ES-I3 (cell line): Measurements from ENCODE around the gene KRTAP7-1.

Experiments
- H3K36me3 ChIP-seq: 2 replicates; pipeline ENCODE4 v1.6.1; 2013; ENCODE audit warnings: mild to moderate bottlenecking, low read length, control low read depth, moderate library complexity; ENCODE audit not compliant: insufficient read depth
- H3K4me1 ChIP-seq: 2 replicates; pipeline ENCODE4 v1.6.1; 2013; ENCODE audit warnings: mild to moderate bottlenecking, control low read depth, low read length; ENCODE audit not compliant: insufficient read depth
- H3K9ac ChIP-seq: 2 replicates; pipeline ENCODE4 v1.6.1; 2013; ENCODE audit warnings: low read depth, mild to moderate bottlenecking, low read length, moderate library complexity
- H3K9me3 ChIP-seq: 2 replicates; pipeline ENCODE4 v1.6.1; 2013; ENCODE audit warnings: mild to moderate bottlenecking, low read length, moderate library complexity; ENCODE audit not compliant: control insufficient read depth, insufficient read depth

Gene KRTAP7-1, protein sequence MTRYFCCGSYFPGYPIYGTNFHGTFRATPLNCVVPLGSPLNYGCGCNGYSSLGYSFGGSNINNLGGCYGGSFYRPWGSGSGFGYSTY

GRCh38 chr21:30829659-30830058, at the start of gene KRTAP7-1:
TSS of gene KRTAP7-1 (minus strand) at chr21:30829759. CDS start at chr21:30829698, 61 bp downstream.
- no peaks in the 10 kb centered on the region for H3K9me3 ChIP-seq
- no peaks in the 10 kb centered on the region for H3K4me1 ChIP-seq
- H3K36me3 ChIP-seq, result no peaks in the 10 kb centered on the region
- H3K9ac ChIP-seq, result no peak within 1 kb of the TSS

- Histone ChIP-seq H3K4me1 (no peaks in the 10 kb centered on the region), H3K9me3 (no peaks in the 10 kb centered on the region), H3K36me3 (no peaks in the 10 kb centered on the region), H3K9ac (no peak overlapping the region)
Observed at GRCh38 chr21:30874526-30874925, 45.0 kb upstream of the KRTAP7-1 start.

DNA sequence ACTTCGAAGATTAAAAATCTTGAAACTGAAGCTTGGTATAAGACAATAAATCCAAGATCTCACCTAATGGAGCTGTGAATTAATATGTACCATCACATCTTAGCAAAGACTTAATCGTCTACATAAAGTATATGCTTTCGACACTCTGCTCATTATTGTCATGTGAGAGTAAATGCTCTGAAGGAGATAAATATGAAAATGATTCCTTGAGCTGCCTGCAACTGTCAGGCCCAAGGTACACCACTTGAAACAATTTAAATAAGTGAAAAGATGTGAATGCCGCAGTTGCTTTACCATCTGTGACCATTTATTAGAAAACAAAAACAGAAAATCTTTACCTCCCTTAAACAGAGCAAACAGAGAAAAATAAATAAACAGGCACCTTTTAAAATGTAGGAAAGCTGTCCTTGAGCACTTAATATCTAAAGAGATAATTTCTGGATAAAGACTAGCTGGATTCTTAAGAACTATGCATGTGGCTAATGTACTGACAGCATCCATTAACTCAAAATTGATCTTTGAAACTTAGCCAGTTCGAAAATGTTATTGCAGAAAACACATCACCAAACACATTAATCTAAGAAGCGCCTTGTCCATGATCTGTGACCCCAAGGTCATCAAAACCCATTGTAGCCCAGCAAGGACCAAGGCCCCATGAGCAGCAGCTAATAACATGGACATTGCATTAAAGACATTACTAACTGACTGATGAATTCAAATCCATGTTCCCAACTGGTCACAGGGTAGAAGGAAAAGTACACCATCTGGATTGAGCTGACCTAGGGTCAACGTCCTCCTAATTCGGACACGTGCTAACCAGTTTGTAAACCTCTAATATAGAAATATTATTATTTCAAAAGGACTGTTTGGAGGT, 18.3 kb upstream of the KRTAP7-1 start:
- no peaks in the 10 kb centered on the region for H3K9me3 ChIP-seq
- no peaks in the 10 kb centered on the region for H3K4me1 ChIP-seq
- no peaks in the 10 kb centered on the region for H3K36me3 ChIP-seq
- H3K9ac ChIP-seq, result no peak overlapping the region

DNA sequence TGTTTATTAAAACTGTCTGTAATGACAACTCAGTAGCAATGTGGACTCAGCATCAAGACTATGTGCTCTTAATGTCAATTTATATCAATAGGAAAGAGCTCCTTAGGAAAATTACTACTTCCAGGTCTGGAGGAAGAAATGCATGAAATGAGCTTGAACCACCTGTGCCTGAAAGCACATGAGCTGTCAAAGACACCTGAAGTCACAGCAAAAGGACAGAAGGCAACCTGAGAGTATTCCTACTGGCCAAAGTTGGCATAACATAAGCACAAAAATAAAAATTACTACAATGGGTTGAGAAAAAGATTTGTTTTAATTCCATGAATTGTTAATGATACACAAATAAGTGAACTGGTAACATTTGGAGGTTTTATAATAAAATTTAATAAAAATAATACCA, 13.4 kb upstream of the KRTAP7-1 start:
- Histone ChIP-seq H3K36me3 (no peaks in the 10 kb centered on the region), H3K9me3 (no peaks in the 10 kb centered on the region), H3K4me1 (no peaks in the 10 kb centered on the region), H3K9ac (no peak overlapping the region)

DNA sequence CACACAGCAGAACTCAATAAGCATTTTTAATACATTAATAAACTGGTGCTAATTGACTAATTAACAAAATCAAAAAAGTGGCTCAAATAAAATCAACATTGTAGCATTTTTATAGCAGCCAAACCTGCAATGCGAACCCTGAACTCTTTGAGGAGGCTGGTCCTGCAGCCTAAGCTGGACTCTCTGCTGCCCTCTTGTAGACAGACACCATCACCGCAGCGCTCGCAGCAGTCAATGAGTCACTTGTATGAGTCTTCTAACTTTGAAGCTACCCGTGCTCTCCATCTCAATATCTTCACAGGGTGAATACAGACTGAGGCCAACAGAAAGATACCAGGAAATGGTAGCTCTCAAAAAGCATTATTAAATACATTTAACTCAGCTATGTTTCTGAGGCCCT, 9.7 kb upstream of the KRTAP7-1 start:
- H3K4me1 ChIP-seq, result no peaks in the 10 kb centered on the region
- H3K9me3 ChIP-seq, result no peaks in the 10 kb centered on the region
- no peak overlapping the region for H3K9ac ChIP-seq
- H3K36me3 ChIP-seq, result no peaks in the 10 kb centered on the region

DNA sequence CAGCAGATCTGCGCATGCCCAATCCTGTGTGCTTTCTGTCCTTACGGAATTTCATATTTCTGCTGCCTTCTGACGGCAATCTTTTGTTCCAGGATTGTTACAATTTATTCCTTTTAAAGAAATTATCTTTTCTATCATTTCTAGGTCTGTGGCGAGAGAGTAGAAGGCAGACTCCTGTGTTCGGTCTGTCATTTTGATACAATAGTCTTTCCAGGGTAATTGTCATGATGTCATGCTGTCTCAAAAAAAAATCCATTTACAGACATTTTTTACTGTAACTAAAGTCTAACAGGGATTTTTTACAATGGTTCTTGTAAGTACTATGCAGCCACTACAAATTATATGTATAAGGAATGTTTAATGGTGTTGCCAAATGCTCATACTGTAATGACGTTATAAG, 9.0 kb upstream of the KRTAP7-1 start:
- Histone ChIP-seq H3K9me3 (no peaks in the 10 kb centered on the region), H3K36me3 (no peaks in the 10 kb centered on the region), H3K9ac (no peak overlapping the region), H3K4me1 (no peaks in the 10 kb centered on the region)

DNA sequence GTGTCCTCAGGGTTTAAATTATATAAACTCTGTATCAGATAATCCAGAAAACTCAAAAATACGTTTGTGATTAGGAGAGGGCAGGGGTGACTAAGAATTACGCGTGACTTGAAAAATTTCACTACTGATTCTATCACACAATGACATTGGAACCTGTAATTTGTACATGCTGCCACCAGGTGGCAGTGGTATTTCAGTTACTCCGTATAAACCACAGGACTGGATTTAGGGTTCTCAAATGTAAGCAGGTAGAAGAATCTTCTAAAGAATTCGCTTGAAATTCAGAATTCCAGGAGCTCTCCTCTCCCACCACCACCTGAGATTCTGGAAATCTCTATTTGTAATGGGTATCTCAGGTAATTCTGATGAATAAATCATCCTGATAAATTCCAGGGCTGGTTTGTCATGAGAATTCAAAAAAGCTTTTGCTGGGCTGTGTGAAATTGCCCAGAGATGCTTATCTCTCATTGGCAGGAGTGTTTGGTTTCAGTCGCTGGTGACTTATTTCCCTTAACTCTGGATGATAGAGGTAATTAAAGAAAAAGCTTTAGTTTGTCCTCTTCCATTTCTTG, 1.7 kb upstream of the KRTAP7-1 start:
- H3K4me1 ChIP-seq, result no peaks in the 10 kb centered on the region
- no peaks in the 10 kb centered on the region for H3K9me3 ChIP-seq
- H3K36me3 ChIP-seq, result no peaks in the 10 kb centered on the region
- H3K9ac ChIP-seq, result no peak overlapping the region

DNA sequence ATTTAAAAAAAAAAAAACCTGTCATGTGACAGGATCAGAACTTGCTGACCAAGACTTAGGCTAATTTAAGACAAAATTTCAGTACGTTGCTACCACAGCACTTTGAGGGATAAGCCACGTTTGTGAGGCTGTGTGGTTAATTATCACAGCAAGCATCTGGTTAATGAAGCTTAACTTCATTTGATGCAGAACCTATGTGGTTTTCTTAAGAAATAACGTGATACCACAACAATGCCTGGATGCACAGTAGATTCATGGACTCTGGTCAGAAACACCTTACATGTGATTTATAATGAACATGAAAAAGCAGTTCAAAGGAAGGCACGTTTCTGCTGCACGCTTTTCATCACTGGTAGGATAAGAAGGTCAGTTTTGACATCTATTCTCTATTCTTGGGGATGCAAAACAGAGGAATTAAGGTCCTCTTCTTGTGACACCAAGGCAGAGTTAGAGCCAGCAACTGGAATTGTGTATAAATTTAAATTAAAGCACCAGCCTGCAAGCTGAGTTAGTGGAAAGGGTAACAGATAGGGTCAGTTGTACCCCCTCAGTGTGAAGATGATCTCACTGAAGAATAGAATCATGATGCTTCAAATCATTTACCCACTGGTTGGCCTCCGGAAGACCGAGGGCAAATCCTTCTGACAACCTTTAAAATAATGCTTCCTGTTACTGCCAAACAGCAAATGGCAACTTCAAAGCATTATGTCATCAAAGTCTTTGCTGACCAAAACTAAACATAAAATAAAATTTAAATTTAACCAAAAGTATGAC, 10.5 kb downstream of the KRTAP7-1 start:
- H3K9me3 ChIP-seq, result no peaks in the 10 kb centered on the region
- no peaks in the 10 kb centered on the region for H3K36me3 ChIP-seq
- no peak overlapping the region for H3K9ac ChIP-seq
- H3K4me1 ChIP-seq, result no peaks in the 10 kb centered on the region

DNA sequence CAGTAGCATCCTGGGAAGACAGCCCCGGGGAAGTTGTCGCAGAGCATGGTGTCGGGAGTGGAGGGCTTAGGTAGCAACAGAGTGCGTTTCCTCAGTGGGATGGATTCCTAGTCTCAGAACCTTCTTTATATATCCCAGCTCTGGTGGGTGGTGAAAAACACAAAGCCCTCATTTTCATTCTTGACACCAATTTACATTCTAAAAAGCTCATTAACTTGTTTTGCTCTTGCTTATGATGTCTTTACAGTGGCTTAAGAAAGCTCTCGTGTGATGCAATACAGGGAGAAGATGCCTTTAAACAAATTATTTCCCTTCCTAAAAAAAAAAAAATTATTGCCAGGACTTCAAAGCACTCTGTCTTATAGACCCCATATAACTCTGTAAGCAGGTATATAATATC, 16.4 kb downstream of the KRTAP7-1 start, which contains the start of gene KRTAP8-1:
Gene KRTAP8-1 (minus strand): TSS at position 101 of the 400 bp plus-strand sequence. CDS start 54 bp downstream, at position 47.
- H3K9me3 ChIP-seq, result no peaks in the 10 kb centered on the region
- H3K36me3 ChIP-seq, result no peaks in the 10 kb centered on the region
- no peak within 1 kb of the TSS for H3K9ac ChIP-seq
- H3K4me1 ChIP-seq, result no peaks in the 10 kb centered on the region

- Histone ChIP-seq H3K4me1 (no peaks in the 10 kb centered on the region), H3K9me3 (no peaks in the 10 kb centered on the region), H3K9ac (no peak overlapping the region), H3K36me3 (no peaks in the 10 kb centered on the region)
Observed at GRCh38 chr21:30800605-30801004, 29.0 kb downstream of the KRTAP7-1 start.

DNA sequence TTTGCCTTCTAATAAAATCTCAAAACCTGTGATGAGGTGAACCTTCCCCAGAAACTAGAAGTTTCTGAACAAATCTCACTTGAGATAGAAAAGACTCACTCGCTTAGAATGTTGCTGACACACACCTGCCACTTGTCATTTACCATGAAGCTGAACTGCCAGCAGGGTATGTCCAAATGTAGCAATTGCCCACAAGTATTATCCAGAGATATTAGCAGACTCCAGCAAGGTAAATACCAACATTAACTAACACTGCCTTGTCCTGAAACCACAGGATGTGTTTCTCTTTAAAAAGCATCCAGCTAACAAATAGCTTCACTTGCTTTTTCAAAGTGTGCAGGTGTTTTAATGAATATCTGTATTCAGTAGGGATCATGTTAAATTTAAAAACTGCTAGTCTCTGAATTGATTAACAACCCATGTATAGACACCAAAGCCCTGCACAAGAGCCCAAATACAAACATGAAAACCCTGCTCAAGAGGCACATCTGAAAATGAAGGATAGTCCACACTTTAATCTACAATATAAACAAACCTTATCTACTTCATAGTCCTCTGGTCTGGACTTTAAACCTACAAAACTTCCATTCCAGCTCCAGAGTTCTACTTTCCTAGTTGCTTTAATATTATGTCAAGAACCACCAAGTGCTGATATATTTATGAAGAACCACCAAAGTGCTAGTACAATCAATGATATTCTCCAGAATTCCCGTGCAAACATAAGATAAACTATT, 35.8 kb downstream of the KRTAP7-1 start:
- Histone ChIP-seq H3K9me3 (no peaks in the 10 kb centered on the region), H3K4me1 (no peaks in the 10 kb centered on the region), H3K9ac (no peak overlapping the region), H3K36me3 (no peaks in the 10 kb centered on the region)

DNA sequence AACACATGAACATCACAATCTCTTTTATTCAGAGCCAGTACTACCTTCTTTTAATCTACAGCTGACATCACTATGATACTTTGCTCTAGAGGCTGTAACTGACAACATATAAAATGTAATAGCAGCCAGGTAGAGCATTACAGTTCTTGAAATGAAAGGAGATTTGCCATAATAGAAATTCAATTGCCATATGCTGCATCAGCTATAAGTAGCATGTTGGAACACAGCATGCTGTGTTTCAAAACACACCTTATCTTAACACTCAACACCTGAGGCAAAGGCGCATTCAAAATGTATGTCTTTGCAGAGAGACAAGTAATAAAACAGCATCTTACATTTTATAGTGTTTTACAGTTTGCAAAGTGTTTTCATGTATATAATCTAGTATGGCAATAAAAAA, 50.3 kb downstream of the KRTAP7-1 start:
- Histone ChIP-seq H3K4me1 (no peaks in the 10 kb centered on the region), H3K36me3 (no peaks in the 10 kb centered on the region), H3K9me3 (no peaks in the 10 kb centered on the region)

More for the DNA sequence above, 50.3 kb downstream of the KRTAP7-1 start:
- H3K9ac ChIP-seq, result no peak overlapping the region
